Sigmoid colon (tissue), 4 donors: ENCODE measurements around the gene OPCML.

Experiments
- POLR2A ChIP-seq, 2 donors: fragments of 450-650 bp; IDR thresholded peaks; one replicate each; pipeline ENCODE4 v1.6.1; 2016; ENCODE audit warnings: antibody characterized with exemption in 2 of 2, mild to moderate bottlenecking in 2 of 2, moderate library complexity in 2 of 2
- POLR2AphosphoS5 ChIP-seq, 4 donors: sonication (generic); formaldehyde crosslinking; IDR thresholded peaks; one replicate each; pipeline ENCODE4 v1.6.1; 2017; ENCODE audit warnings: antibody characterized with exemption in 4 of 4
- TF ChIP-seq, protein P1 (sequence below), 4 experiments: fragments of 450-650 bp in 3 of 4; fragments of 200-600 bp in 1 of 4; IDR thresholded peaks; one replicate each; pipeline ENCODE4 v1.5.1; 2016 to 2019; ENCODE audit warnings: antibody characterized with exemption in 4 of 4, mild to moderate bottlenecking in 3 of 4, moderate library complexity in 2 of 4

DNA sequence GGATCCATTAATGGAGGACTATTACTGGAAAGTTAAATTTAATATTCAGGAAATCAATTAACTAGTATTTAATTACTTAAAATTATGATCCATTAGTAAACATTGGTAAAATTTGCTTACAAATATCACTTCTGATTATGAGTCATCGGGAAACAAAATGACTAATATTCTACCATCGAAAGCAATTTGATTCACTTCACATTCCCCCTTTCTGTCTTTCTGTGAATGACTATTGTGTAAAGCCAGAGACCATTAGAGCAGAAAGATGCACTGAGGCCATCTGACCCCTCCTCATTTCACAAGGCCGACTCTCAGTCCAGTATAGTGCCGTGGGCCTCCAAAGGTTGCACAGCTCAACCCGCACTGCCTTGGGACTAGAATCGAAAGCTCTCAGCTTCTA lies 619.0 kb downstream of the OPCML start:
- TF ChIP-seq, protein P1, sequence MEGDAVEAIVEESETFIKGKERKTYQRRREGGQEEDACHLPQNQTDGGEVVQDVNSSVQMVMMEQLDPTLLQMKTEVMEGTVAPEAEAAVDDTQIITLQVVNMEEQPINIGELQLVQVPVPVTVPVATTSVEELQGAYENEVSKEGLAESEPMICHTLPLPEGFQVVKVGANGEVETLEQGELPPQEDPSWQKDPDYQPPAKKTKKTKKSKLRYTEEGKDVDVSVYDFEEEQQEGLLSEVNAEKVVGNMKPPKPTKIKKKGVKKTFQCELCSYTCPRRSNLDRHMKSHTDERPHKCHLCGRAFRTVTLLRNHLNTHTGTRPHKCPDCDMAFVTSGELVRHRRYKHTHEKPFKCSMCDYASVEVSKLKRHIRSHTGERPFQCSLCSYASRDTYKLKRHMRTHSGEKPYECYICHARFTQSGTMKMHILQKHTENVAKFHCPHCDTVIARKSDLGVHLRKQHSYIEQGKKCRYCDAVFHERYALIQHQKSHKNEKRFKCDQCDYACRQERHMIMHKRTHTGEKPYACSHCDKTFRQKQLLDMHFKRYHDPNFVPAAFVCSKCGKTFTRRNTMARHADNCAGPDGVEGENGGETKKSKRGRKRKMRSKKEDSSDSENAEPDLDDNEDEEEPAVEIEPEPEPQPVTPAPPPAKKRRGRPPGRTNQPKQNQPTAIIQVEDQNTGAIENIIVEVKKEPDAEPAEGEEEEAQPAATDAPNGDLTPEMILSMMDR (IDR thresholded peaks at IDR 0.05), result no peak
- TF ChIP-seq POLR2A (IDR thresholded peaks at IDR 0.05) (no peak), POLR2AphosphoS5 (IDR thresholded peaks at IDR 0.05) (no peak)
